GM23248 (cell line): ENCODE data around the gene SMG9. TPM values are rescaled to one million over a fixed set of nuclear protein-coding genes. Genes with fewer than 3 reads are reported as not detected.

ENCODE experiments used
- DNase-seq: peaks from one replicate; pipeline ENCODE4 v3.0.0-alpha.2; 2015
- H2AFZ ChIP-seq: fragments of 200-600 bp; sonication (generic); 2 replicates; pipeline ENCODE4 v1.6.1; 2016; ENCODE audit warnings: antibody characterized with exemption
- H3F3A ChIP-seq: fragments of 200-600 bp; sonication (generic); 2 replicates; pipeline ENCODE4 v1.6.1; 2016; ENCODE audit warnings: mild to moderate bottlenecking, antibody characterized with exemption, mixed run types; ENCODE audit not compliant: insufficient read depth
- H3K27ac ChIP-seq: fragments of 200-600 bp; sonication (generic); 2 replicates; pipeline ENCODE4 v1.5.1; 2016; ENCODE audit warnings: mild to moderate bottlenecking
- H3K27me3 ChIP-seq: fragments of 200-600 bp; sonication (generic); replicated peaks from 2 replicates; pipeline ENCODE4 v1.6.1; 2016; ENCODE audit warnings: mild to moderate bottlenecking; ENCODE audit not compliant: insufficient read depth
- H3K36me3 ChIP-seq: fragments of 200-600 bp; sonication (generic); 2 replicates; pipeline ENCODE4 v1.6.1; 2016; ENCODE audit warnings: low read depth, mild to moderate bottlenecking
- H3K4me1 ChIP-seq: fragments of 200-600 bp; sonication (generic); 2 replicates; pipeline ENCODE4 v1.6.1; 2016; ENCODE audit warnings: mild to moderate bottlenecking; ENCODE audit not compliant: insufficient read depth
- H3K4me2 ChIP-seq: fragments of 200-600 bp; sonication (generic); one replicate; pipeline ENCODE4 v1.6.1; 2016; ENCODE audit warnings: mild to moderate bottlenecking; ENCODE audit not compliant: unreplicated experiment
- H3K4me3 ChIP-seq: fragments of 200-600 bp; sonication (generic); 2 replicates; pipeline ENCODE4 v1.5.1; 2016; ENCODE audit warnings: mild to moderate bottlenecking
- H3K79me2 ChIP-seq: fragments of 200-600 bp; sonication (generic); 2 replicates; pipeline ENCODE4 v1.6.1; 2016; ENCODE audit warnings: mild to moderate bottlenecking; ENCODE audit not compliant: insufficient read depth
- H3K9ac ChIP-seq: fragments of 200-600 bp; sonication (generic); 2 replicates; pipeline ENCODE4 v1.6.1; 2016; ENCODE audit warnings: mild to moderate bottlenecking
- H3K9me2 ChIP-seq: fragments of 200-600 bp; sonication (generic); 2 replicates; pipeline ENCODE4 v1.6.1; 2016; ENCODE audit warnings: mixed run types, mild to moderate bottlenecking, moderate library complexity; ENCODE audit not compliant: insufficient read depth
- H3K9me3 ChIP-seq: fragments of 200-600 bp; sonication (generic); one replicate; pipeline ENCODE4 v1.6.1; 2017; ENCODE audit warnings: low read depth
- H4K20me1 ChIP-seq: fragments of 200-600 bp; sonication (generic); 2 replicates; pipeline ENCODE4 v1.6.0; 2016; ENCODE audit not compliant: insufficient read depth
- EZH2 ChIP-seq: fragments of 200-600 bp; sonication (generic); IDR thresholded peaks from 2 replicates; pipeline ENCODE4 v1.6.1; 2018; ENCODE audit warnings: antibody characterized with exemption, mild to moderate bottlenecking; ENCODE audit not compliant: insufficient read depth, poor library complexity, severe bottlenecking
- EZH2phosphoT487 ChIP-seq: fragments of 200-600 bp; sonication (generic); IDR thresholded peaks from 2 replicates; pipeline ENCODE4 v1.6.1; 2018; ENCODE audit warnings: antibody characterized with exemption, moderate library complexity, mild to moderate bottlenecking, low read depth; ENCODE audit not compliant: insufficient read depth
- WGBS, 2 experiments: methylation state at CpG; one replicate each; pipeline ENCODE4 v1.1.6; 2015 to 2017; ENCODE audit warnings: low lambda C conversion rate in 2 of 2, low coverage in 1 of 2; ENCODE audit errors: missing lambda C conversion rate in 2 of 2; 5-methylcytosine and 5-hydroxymethylcytosine counted together
- in situ Hi-C: fragments of 300-500 bp; cut with MboI; formaldehyde crosslinking; loops from 2 replicates; pipeline ENCODE4 v1.15.0; 2020
- polyA plus RNA-seq: library from polyadenylated mRNA; unstranded; fragments of >200 nt; fragmentation: Nextera tagmentation; extraction: Ambion mirVana; gene quantifications from 2 replicates; pipeline ENCODE4 v1.2.1, GENCODE V29; 2016
- total RNA-seq: library from RNA; depleted of rRNA; stranded (reverse); fragments of >200 nt; shearing (Covaris generic); gene quantifications from 2 replicates; pipeline ENCODE4 v1.2.3, GENCODE V29; 2014

Gene SMG9
- total and polyA plus RNA-seq, 2 experiments from 2014 or later = 13.0 to 23.2 TPM

DNA sequence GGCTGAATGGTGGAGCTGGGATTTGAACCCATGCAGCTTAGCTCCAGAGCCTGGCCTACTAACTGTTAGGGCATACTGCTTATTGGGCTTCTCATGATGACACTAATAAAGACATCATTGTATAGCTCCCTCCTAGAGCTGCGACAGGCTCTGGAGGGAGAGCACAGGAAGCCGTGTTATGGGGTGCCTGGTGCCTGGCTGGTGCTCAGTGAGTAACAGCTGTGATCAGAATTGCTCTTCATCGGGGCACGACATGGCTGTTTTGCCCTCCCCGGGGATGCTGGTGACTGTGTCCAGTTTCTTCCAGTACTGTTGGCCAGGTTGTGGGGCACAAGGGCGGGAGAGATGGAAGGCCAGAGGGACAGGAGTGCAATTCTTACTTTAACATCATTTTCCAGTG, 42.4 kb upstream of the SMG9 start:
- no peak overlapping the region for H3K27ac ChIP-seq
- in situ Hi-C loops = no loop called here
- TF ChIP-seq EZH2phosphoT487 = no peak
- TF ChIP-seq EZH2 = no peak

DNA sequence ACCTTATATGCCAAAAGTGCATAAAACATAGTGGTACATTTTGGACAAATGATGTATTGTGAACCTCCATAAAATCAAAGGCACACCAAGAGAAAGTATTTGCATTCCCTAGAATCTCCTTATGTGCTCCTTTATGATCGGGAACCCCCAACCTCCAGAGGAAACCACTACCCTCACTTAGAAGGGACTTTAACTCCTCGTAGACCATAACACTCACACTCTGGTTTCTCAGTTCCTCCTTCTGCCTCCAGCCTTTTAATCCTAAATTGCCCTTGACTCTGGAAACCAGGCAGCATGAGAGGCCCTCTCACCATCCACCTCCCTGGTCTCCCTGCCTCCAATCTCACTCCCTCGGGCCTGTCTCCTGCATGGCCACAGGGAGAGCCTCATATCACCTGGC, 35.8 kb upstream of the SMG9 start:
- no peaks in the 10 kb centered on the region for H3K9me2 ChIP-seq
- no peaks in the 10 kb centered on the region for H3K9me3 ChIP-seq
- 22 to 27% methylated on average over 3 of the region's 3 CpGs for WGBS, 2 experiments
- no peak overlapping the region for H3K9ac ChIP-seq
- no peak overlapping the region for H3K4me2 ChIP-seq
- no peaks in the 10 kb centered on the region for H3K36me3 ChIP-seq
- no peaks in the 10 kb centered on the region for H3F3A ChIP-seq
- no peak overlapping the region for H2AFZ ChIP-seq
- no peaks in the 10 kb centered on the region for H3K79me2 ChIP-seq
- no peak for TF ChIP-seq EZH2phosphoT487
- TF ChIP-seq EZH2 = no peak
- H3K27me3 ChIP-seq = peaks cover 9% of the 10 kb centered on the region
- H4K20me1 ChIP-seq = no peaks in the 10 kb centered on the region
- no peaks in the 10 kb centered on the region for H3K4me1 ChIP-seq
- no peak overlapping the region for H3K27ac ChIP-seq
- DNase-seq = no peak
- in situ Hi-C loops = no loop called here
- H3K4me3 ChIP-seq = no peak overlapping the region

More for the DNA sequence above, 42.4 kb upstream of the SMG9 start:
- no peaks in the 10 kb centered on the region for H3K9me3 ChIP-seq
- H3K79me2 ChIP-seq = no peaks in the 10 kb centered on the region
- H3K4me1 ChIP-seq = no peaks in the 10 kb centered on the region
- no peak overlapping the region for H2AFZ ChIP-seq
- no peak overlapping the region for H3K4me2 ChIP-seq
- peaks cover 10% of the 10 kb centered on the region for H3K27me3 ChIP-seq
- H3K9ac ChIP-seq = no peak overlapping the region
- no peaks in the 10 kb centered on the region for H3F3A ChIP-seq
- no peak overlapping the region for H3K4me3 ChIP-seq
- H4K20me1 ChIP-seq = no peaks in the 10 kb centered on the region
- no peaks in the 10 kb centered on the region for H3K36me3 ChIP-seq
- no peak for DNase-seq
- H3K9me2 ChIP-seq = no peaks in the 10 kb centered on the region
- 51 to 52% methylated on average over 6 of the region's 6 CpGs for WGBS, 2 experiments

DNA sequence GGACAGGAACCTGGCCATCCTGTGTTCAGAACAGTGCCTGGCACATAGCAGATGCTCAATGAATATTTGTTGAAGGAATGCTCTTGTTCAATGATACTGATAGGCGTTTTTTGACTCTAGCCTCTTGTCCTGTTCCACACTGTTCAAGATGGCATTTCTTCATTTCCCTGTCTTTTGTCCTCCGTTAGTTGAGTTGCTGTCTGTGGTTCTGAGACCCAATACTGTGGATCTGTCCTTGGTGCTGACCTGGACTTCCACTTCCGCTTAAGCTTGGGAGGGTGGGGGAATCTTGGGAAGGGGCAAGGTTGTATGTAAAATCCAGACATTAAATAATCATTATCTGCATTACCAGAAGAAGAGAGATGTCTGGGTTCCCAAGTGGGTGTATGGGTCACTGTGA, 34.3 kb upstream of the SMG9 start:
- no peaks in the 10 kb centered on the region for H3K79me2 ChIP-seq
- peaks cover 9% of the 10 kb centered on the region for H3K27me3 ChIP-seq
- DNase-seq = peak; percentile 70
- no peaks in the 10 kb centered on the region; the same call in 1 of the 2 replicates for H3F3A ChIP-seq
- H2AFZ ChIP-seq = no peak overlapping the region
- in situ Hi-C loops = loop anchor here (5.0 kb wide), 1 partner anchor 42 kb away; no protein-coding TSS in a partner anchor
- no peaks in the 10 kb centered on the region for H3K9me2 ChIP-seq
- no peak overlapping the region for H3K4me3 ChIP-seq
- no peak overlapping the region for H3K9ac ChIP-seq
- TF ChIP-seq EZH2phosphoT487 = no peak
- no peak for TF ChIP-seq EZH2
- H3K9me3 ChIP-seq = no peaks in the 10 kb centered on the region
- H4K20me1 ChIP-seq = no peaks in the 10 kb centered on the region
- no peak overlapping the region for H3K27ac ChIP-seq
- H3K4me2 ChIP-seq = no peak overlapping the region
- peaks cover 12% of the 10 kb centered on the region for H3K4me1 ChIP-seq
- H3K36me3 ChIP-seq = no peaks in the 10 kb centered on the region
- WGBS, 2 experiments = 0 to 5% methylated on average over 3 of the region's 3 CpGs

DNA sequence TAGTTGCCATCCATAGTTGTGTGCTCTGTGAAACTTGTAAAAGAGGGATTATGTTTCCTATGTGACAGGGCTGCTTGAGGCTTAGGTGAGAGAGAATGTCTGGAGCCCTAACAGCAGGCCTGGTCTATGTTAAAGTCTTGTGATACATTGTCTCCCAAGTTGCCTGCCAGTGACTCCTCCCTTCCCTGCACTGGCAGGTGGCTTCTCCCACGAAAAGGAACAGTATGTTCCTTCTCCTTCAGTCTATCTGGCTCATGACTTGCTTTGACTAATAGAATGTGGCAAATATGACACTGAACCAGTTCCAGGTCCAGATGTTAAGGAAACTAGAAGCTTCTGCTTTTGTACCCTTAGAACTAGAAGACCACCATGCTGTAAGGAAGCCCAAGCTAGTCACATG, 31.9 kb upstream of the SMG9 start:
- in situ Hi-C loops = loop anchor here (5.0 kb wide), 1 partner anchor 39 kb away; no protein-coding TSS in a partner anchor
- no peak for DNase-seq
- 0 to 4% methylated on average over 1 of the region's 1 CpG for WGBS, 2 experiments

More for the DNA sequence above, 31.9 kb upstream of the SMG9 start:
- Histone ChIP-seq H2AFZ (no peak overlapping the region), H3K4me3 (no peak overlapping the region), H3K27me3 (0 out of 2 replicates have a peak, but pooled peaks cover 6% of the 10 kb centered on the region), H3K9me2 (no peaks in the 10 kb centered on the region), H3K9me3 (no peaks in the 10 kb centered on the region), H3K79me2 (no peaks in the 10 kb centered on the region), H4K20me1 (no peaks in the 10 kb centered on the region), H3K4me1 (peaks cover 15% of the 10 kb centered on the region), H3K4me2 (no peak overlapping the region), H3K27ac (no peak overlapping the region), H3K36me3 (no peaks in the 10 kb centered on the region), H3F3A (no peaks in the 10 kb centered on the region; the same call in 1 of the 2 replicates), H3K9ac (no peak overlapping the region)
- no peak for TF ChIP-seq EZH2
